Measurements from ENCODE around the gene SPAG6.

The SPAG6 gene

DNA sequence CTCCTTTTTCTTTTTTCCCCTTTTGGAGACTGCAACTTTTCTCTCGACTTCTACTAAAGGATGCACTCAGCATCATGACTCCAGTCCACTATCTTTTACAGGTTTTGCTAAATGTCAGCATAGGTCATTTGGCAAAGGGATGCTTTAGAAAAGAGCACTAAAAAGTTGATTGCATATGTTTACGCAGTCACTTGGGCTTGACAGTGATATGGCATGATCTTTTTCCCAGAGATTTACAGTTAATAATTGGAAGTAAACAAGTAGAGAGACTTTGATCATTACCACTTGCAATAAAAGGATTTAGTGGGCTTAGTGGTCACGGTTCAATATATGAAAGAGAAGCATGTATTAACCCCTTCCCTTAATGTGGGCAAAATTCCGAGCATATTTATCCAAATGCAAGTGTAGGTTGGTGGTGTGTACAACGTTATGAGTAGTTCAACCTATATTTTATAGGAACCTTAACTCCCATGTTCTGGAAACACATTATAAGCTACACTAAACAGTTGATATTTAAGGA lies 22.6 kb upstream of the SPAG6 start:
- no peak for DNase-seq

DNA sequence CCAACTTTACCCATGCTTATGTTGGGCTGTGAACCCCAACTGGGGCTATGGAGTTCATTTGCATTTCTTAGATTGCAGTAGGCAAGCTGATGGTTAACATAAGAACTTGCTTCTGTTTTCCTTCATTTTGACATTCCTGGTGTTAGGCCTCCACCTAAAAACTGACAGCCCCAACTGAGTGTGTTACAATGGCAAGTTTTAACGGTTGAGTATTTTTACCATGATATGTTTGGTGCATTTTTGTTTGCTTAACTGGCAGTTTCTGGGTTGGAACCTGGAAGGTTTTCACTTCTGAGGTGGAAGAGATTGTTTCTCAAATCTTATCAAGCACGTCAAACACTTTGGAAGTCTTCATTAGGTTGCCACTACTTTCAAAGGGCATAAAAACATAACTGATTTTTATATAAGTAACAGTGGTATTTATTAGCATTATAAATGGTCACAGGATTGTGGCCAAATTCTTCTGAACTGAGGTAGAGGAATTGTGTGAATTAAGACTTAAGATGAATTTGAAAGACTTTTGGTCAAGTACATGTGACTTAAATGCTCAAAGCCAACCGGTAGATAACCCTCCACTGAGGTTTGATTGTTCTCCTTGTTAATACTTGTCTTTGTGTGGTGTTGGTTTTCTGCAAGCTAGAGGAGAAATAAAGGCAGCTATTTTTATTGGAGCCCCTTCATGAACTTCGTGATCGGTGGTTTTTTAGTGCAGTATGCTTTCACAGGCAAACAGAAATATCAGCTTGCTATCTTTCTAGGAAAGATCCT lies 21.6 kb upstream of the SPAG6 start:
- DNase-seq: no peak

DNA sequence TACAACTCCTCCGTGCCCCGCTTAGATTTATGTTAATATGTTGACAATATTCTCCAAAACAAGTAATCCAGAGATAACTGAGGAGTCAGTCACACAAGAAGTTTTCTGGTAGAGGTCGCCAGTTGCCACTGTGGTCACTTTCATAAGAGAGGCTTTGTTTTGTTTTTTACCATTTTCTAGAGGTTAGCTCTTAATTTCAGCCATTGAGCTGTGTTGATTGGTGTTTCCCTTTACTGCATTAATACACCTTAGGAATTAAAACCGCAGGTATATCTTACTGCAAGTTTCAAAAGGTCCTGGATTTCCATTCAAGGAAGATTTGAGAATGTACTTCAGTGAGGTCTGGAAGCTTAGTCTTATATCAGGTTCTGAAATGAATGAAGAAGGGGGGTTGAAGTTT lies 20.9 kb upstream of the SPAG6 start:
- no peak for DNase-seq

DNA sequence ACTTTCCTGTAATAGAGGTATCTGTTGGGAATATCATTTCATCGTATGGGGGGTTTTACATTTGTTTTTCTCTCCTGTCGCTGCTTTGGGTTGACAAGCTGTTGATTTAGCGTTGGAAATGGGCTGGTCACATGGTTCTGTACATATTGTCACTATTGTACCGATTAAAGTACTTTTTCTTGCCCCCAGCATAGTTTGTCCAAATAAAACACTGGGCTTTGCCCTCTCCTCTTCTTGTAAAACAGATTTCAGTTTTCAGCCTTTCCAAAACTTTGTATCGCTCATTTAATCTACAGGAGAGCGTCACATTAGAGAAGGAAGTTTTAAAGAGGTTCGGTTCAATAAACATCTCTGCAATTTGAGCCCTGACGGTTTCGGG lies 20.4 kb upstream of the SPAG6 start:
- peak in 1 of 2 experiments; percentile 46 for DNase-seq

DNA sequence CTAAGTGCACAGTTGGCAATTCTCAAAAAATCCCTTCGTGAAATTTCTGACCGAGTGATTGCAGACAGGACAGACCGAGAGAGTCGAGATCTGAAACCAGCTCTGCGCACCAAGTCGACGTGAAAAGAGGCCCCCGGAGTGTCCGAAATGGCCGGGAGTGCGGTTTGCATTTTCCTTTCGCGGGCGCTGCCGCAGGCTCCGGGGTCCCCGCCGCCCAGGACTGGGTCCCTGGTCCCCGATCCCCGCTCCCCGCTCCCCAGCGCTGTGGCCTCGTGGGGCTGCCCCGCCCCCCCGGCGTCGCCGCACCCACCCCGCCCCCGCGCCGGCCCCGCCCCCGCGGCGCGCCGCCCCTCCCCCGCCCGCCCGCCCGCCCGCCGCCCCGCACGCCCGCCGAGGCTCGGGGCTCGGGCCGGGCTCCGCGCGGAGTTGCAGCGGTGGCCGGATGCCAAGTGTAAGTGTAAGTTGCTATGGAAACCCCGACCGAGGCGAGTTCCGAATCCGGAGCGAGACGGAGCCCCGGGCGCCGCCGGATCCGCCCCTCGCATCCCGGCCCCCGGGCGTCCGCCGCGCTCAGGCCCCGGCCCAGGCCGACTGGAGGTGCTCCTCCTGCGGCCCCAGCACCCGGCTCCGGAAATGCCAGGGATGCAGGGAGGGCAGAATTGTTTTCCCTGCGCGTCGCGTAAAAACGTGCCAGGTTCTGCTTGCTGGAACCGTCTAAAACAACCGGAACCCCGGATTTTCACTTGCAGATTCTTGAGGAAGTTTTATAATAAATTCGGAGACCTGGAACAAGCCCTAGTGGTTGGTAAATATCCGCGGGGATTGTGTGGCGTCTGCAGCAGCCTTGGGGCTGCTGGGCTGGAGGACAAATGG lies 19.8 kb upstream of the SPAG6 start:
- peak; percentile 18 to 40 for DNase-seq

DNA sequence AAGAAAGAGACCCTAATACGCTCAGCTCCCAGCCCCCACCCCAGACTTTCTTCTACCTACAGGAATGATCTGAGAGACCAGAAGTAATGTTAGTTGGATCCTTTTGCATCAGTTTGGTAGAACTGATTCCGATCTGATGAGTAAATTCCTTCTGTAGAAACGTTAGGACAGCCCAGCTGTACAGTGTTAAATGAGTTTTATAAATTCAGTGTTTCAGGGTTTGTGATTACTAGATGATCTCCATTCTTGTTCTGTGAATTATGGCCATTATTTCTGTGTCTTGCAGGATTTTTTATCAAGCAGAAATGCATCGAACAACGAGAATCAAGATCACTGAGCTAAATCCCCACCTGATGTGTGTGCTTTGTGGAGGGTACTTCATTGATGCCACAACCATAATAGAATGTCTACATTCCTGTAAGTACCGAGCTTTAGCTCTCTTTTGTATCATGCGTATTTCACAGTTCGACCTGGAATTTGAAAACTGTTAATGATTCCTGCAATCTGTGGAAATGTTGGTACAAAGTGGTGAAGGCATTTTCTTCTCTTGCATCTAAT lies 19.1 kb upstream of the SPAG6 start:
- DNase-seq: no peak

DNA sequence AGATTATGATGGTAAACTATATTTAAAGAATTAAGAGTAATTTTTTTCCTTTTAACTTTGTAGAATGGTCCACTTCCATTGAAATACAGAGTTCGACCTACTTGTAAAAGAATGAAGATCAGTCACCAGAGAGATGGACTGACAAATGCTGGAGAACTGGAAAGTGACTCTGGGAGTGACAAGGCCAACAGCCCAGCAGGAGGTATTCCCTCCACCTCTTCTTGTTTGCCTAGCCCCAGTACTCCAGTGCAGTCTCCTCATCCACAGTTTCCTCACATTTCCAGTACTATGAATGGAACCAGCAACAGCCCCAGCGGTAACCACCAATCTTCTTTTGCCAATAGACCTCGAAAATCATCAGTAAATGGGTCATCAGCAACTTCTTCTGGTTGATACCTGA lies 16.1 kb upstream of the SPAG6 start:
- no peak for DNase-seq

DNA sequence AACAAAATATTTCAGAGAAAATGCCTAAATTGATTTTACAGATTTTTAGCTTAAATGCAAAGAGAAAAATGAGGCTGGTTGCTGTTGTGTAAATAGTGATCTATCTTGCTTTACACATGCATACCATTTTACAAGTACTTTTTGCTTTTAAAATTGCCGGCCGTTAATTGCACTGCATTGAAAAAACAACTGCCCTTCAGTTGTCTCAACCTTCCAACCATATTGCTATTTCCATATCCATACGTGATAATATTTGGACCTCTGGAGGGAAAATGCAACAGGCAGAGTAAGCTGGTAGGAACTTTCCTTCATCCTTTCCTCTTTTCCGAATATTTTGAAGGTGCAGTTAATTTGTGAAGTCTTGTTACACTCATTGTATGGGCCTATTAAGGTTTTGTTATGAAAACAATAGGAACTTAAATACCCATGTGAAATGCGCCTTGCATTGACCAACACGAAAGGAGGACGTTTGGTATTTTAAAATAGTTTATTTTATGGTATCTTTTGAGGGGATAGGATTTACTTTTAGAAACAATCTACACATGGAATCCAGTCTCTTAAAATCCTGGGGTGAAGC lies 13.1 kb upstream of the SPAG6 start:
- no peak for DNase-seq

DNA sequence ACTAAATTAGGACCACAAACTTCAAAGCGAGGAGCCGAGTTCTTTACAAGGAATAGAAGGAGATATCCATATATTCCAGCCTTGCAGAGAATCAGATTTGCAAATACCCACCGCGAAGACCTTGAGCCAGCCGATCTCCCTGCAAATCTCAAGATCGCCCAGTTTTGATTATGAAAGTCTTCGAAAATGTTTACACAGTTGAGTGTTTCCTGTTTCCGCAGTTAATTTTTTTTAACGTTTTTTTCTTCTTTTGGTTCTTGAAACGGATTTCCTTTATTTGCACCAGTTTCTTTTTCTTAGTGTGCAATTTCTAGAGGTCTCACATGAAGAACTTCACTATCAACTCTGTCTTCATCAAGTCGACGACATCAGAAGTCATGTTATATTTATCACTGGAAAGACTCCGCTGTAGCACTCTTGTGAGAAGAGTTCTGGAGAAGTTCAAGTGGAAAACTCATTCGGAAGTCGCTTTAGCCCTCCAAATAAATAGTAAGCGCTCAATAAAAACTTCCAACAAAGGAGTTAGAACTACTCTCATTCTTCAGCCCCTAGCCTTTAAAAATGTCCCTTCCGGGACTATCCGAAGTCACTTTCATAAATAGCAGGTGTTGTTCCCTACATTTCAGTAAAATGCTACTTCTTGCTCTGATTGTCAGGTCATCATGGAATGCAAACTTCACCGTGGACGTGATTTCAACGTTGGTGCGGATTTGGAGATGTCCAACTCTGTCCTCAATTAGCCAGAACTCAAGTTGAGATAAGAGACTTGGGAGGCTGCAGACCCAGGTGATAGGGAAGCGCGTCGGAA lies 11.9 kb upstream of the SPAG6 start:
- DNase-seq: no peak

DNA sequence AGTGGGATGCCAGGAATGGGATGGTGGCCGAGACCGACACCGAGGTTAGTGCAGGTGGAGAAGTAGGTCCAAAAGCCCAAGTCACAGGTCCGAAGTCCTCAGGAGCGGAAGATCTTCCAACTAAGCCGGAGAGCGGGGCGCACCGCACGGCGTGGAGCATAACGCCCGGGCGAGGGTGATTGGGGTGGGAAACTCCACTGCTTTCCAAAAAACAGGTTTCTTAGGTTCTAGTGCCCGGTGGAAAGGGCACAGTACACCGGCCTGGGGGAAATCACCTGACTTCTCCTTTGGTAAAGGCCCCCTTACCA lies 11.4 kb upstream of the SPAG6 start:
- DNase-seq: no peak

DNA sequence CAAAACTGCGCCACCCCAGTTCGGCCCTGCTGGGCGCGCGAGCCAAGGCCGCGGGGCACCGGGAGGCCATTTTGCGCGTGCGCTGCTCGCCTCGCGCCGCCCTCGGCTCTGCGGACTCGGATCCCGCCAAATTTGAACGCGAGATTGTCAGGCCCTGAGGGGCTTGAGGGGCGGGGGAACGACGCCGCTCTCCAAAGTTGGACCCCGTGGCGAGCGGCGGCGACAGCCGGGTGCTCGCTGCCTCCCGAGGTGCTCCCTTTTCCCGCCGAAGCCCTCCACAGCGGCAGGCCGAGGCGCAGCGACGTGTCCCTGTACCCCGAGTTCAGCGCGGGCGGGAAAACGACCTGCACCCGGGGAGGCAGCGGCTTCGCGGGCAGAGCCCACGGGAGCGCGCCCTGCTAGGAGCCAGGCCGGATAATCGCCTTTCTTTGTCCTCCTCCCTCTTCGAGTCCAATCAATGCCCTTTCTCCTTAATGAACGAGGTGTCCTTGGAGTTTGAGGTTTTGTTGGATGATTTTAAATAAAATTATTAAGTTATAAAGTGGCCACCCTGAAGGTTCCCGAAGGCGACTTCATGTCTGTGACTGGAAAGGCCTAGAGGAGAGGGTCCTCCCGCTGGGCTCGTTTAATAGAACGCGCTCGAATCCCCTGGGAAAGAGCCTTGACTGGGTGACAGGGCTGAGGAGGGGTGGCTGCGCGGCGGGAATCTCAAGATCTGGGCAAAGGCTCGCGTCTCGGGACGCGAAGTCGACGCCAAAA lies 10.7 kb upstream of the SPAG6 start:
- DNase-seq: no peak

DNA sequence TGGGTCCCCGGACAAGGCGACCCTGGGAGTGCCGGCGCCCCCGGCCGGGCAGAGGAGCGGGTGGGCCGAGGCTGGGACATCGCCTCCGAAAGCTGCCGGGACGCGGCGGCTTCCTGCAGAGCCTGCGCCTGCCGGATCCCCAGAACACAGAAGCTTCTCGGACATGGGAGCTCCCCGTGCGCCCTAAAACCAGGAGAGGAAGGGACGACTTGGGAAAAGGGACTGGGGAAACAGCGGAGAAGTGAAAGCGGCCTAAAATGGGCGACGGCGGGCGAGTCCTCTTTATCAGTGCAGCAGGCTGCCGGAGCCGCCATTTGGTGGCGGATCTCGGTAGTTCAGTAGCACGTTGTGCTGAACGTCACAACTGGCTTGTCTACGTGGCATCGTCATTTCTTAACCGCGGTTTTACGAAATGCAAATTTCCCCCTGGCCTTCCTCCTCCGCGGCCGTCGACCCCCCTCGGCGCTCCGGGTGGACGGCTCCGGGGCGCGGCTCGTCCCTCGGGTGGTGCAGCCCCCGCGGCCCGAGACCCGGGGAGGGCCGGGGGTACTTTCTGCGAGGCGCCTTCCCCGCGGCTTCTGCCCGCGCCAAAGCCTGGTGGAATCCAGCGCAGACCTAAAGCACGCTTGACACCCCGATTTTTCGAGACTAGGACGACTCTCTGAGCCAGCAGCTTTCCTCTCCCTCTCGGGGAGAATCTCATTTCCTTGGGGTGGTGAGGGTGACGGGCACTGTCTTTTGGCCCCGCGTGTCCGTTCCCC lies 9.9 kb upstream of the SPAG6 start:
- no peak for DNase-seq

DNA sequence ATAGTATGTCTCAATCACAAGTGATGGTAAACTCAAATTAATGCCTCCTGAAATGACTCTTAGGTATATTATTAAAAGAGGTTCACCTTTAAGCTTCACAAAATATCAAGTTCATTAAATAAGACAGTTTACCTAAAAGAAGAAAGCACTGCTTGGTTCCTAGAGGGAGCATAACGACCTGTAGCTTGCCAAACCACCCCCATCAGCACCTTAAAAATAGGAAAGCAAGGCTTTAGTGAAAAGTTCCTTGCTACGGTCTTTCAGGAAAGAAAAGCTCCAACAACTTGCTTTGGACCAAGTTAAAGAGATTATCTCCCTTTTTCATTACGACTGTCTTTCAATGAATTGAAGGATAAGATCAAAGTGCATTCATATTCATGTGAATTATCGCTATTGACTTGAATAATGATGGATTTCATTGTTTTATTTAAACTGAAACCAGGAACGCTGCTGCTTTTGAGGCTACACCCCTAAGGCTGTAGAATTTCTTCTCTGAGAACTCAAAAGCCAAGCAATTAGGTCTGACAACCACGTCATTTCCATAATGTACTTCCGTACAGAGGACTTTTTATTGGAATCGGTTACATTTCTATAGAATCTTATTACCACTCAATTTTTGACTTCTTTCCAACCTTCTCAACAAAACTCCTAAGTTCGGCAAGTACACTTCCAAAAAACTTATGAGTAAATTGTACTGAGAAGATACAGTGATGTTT lies 7.0 kb upstream of the SPAG6 start:
- no peak for DNase-seq

DNA sequence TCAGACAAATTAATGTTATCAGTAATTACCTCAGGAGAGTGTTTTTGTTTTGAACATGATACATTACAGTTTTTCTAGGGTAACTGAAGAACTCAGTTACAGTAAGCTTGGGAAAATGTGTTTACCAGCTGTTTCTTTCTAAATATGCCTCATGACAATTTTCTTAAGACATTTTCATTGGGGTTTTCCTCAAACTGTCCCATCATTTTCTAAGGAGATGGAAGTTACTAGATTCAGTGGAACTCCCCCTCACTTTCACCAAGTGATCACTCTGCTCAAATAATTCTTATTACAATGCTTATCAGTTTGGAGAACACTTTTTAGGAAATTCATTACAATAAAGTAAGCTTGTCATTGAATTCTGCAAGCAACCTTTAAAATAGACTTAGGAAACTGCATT lies 6.4 kb upstream of the SPAG6 start:
- DNase-seq: no peak

DNA sequence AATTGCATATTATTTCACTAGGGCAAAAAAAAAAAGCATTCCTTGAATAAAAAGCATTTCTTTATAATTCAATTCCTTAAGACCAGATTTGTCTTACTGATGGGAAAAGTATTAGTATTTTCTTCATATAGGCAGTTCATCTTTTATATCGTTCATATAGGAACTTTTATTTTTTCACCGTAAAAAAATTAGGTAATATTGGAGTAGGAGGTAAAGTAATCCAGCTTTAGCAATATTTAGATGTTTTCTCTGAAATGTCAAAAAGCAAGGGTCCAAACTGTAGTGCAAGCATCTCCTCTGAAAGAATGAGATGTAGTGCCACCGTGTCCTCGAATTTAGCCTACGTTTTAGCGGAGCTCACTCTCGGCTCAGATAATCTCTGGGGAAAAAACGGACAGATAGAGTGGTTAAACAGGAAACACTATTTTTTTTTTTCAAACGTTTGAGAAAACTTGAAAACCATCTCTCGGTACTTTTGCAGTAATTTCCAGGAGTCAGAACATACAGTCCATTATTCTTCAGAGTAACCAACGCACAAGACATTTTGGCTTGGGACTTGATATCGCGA lies 5.5 kb upstream of the SPAG6 start:
- DNase-seq: peak in 1 of 2 experiments; percentile 61

DNA sequence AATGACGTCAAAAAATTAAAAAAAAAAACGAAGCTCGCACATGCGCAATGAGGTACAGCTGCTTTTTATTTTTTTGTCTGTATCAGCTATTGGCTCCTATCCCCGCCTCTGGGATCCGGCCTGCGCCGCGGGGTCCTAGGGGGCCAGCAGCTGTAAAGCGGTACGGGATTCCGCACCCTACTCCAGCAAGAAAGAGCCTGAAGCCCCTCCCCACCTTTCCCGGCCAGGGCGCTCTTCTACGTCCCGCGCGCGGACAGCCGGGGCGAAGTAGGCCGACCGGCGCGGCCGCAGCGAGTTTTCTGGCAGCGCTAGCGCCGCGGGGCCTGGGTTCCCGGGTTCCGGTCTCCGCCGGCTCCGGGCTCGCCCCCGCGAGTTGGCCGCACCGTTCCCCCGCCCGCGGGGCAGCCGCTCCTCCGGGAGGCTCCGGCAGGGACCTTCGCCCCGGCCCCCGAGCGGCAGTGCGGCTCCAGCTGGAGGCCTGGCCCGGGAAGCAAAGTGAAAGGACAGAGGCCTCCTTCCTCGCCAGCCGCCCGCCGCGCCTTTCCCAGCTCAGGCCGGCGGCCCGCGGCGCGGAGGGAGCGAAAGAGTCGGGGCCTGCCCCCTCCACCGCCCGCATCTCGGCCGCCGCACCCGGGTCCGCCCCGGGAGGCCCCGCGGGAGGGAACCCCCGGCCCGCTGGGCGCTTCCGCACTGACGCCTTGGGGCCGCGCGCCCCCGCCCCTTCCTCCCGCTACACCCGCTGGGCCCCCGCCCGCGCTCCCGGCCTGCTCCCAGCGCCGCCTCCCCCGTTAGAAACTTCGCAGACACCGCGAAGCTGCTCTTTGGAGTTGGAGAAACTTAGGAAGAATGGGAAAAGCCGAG lies 4.7 kb upstream of the SPAG6 start:
- peak; percentile 48 to 66 for DNase-seq

DNA sequence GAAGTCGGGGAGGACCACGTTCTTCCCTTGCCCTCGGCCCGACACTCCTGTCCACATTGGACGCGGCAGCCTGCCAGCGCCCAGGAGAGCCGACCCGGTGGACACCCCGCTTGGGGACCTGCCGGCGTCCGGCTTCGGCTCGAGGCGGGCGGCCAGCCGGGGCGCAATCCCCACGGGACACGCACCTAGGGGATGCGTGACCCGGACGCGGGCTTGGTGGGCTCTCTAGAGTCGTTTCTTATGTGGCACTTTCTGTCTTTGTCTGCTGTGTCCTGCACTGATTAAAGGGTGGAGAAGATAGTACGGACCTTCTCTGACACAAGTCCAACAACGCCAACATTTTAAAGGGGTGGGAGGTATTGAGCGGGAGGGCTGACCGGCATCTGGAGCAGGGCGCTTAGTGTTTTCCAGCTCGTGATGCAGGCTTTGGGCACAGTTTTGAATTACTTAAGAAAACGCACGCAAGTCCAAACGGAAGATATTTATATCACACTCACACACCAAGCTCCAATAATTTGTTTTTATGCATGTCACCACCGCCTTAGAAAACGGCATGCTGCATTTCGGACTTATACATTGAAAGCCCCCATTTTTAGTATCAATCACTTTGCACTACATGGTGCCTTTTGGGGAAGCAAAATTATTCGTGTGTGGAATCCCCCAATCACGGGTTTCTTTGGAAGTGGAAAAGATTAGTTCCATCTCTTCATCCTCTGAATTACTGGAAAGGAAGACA lies 3.9 kb upstream of the SPAG6 start:
- peak in 1 of 2 experiments; percentile 55 for DNase-seq

DNA sequence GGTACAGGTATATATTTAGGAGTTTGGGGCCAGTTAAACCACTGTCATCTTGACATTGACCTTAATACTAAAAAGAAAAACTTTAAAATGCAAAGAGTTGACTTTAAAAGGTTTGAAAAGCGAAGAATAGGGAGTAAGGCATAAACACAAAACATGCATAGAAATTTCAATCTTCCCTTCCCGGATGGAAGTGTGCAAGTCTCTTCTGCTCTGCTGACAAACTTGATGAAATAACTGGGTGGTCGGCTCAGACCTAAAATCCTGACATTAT lies 3.4 kb upstream of the SPAG6 start:
- DNase-seq: no peak

DNA sequence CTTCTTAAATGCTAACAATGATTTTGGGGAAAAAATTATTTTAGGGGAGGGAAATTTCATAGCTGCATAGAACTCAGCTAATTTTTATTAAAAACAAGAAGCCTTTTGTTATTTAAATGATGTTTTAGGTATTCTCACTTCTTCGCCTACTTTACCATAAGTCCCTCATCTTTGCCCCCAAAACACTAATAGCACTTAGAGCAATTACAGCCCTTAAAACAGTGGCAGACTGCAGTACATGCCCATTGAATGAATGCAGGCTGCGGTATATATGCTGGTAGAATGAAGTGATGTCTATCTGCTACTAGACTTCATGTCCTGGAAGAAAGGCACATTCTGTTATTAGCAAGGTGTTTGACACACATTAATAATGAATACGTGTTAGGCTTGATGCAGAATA lies 2.9 kb upstream of the SPAG6 start:
- no peak for DNase-seq

Measured in Kasumi-1 (cell line).